GM19438 (cell line): Measurements from ENCODE around the gene REC8.
A peak's percentile ranks its signal among the peaks of the same experiment; 100 is the strongest.

Experiments used
- ATAC-seq: cut with Tn5 transposase; IDR thresholded peaks from one replicate; pipeline ENCODE4 v1.9.1; 2021; ENCODE audit warnings: low read depth; ENCODE audit not compliant: unreplicated experiment

REC8 gene

DNA sequence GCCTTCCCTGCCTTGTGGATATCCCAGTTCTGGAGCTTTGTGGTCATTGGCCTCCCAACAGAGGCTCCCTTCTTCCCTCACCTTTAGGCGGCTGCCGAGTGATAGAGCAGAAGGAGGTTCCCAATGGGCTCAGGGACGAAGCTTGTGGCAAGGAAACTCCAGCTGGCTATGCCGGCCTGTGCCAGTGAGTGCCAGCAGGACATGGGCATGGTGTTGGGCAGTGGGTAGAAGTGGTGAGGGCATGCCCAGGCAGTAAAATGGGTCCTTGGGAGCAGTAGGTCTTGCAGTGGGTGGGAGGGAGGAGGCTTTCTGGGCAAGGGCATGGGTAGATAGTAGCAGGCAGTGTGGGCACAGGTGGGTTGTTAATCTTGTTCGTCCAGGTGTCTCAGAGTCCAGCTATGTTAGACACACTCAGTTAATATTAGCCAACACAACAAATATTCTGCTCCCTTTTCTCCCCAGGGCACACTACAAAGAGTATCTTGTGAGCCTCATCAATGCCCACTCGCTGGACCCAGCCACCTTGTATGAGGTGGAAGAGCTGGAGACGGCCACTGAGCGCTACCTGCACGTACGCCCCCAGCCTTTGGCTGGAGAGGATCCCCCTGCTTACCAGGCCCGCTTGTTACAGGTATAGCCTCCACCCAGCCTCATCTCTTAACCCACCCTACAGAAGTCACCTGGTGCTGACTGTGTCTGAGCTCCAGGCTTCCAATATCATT, 11.9 kb upstream of the REC8 start:
- no peak for ATAC-seq

DNA sequence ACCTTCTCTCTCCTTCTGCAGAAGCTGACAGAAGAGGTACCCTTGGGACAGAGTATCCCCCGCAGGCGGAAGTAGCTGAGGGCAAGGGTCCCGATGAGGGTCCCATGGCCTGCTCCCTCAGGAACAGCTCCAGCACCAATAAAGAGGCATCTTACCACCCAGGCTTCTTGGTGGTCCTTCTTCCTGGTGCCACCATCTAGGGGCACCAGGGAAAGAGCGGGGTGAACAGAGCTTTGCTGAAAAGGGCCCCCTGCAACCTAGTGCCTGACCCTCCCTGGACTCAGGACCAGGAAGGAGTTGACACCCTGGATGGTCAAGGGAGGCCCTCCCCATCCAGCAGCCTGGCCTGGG, 11.4 kb upstream of the REC8 start:
- no peak for ATAC-seq

DNA sequence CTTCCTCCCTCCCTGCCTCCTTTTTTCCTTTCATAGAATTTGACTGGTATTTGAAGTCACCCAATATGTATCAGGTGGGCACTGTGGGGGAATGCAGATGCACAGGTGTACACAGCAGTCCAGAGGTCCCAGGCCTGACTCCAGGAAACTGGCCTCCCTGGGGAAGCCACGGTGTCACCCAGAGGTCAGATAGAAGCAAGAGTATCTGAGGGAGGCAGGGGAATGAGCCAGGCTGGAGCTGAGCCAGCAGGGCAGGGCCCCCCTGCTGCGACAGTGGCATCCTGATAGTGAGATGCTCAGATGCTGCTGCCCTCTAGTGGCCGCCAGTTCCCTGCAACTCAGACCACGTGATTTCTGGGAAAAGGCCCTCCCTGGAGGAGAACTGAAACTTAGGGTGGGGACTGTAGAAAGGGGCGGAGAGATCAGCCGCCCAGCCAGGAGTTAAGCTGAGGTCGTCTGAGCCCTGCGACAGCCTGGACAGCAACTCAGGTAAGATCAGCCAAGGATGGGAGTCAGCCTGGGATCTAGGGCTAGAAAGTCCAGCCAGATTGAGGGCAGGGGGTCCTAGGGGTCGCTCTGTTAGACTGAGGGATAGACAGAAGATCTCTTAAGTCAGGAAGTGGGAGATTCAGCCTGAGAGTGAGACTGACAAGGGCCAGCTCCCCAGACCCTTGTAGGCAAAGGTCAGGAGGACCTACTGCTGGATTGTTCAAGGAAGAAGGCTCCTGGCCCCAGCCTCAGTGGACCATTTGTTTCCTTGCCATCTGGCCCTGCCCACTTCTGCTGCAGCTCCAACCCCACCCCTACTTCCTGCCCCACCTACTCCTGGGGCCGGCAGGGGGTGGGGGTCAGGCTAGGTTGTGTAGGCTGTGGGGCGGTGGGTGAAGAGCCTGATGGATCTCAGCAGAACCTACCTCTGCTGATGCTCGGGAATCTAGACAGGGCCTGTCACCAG, 10.8 kb upstream of the REC8 start, which contains the start of gene IRF9:
Gene IRF9 (plus strand): TSS at position 416 of the 955 bp plus-strand sequence. CDS start 880 bp downstream, outside the sequence.
- ATAC-seq = peak; percentile 81

DNA sequence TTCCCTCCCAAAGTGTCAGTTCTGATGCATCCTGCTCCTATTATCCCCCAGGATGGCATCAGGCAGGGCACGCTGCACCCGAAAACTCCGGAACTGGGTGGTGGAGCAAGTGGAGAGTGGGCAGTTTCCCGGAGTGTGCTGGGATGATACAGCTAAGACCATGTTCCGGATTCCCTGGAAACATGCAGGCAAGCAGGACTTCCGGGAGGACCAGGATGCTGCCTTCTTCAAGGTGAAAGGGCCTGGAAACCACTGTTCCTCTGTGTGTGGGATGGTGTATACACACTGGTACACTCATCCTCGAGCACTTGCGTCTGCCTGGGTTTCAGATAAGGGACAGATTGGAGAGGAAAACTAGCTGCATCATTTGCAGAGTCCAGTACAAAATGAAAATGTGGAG, 9.8 kb upstream of the REC8 start:
- ATAC-seq = no peak

GRCh38 chr14:24164518-24164991, 7.3 kb upstream of the REC8 start:
- no peak for ATAC-seq

GRCh38 chr14:24165785-24166184, 6.1 kb upstream of the REC8 start:
- ATAC-seq = no peak

GRCh38 chr14:24167469-24168114, 4.3 kb upstream of the REC8 start:
- ATAC-seq = no peak

- ATAC-seq = no peak
Measured at GRCh38 chr14:24172261-24172860, 481 bp downstream of the REC8 start.

GRCh38 chr14:24172871-24173281, 996 bp downstream of the REC8 start:
- ATAC-seq = no peak

DNA sequence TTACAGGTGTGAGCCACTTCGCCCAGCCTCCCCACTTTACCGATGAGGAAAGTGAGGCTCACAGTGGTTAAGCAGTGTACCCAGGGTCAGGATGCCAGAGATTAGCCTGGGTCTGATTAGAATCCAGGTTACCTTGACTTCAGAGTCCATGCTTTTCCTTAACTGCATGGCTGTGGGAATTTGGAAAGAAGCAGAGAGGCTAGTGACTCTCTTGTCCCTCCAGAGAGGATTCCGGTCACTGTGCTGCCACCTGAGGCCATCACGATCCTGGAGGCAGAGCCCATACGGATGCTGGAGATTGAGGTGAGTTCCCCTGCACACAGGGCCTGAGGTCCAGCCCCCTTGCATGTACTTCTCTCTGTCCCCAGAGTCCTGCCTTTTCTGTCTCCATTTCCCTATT, 4.7 kb downstream of the REC8 start:
- no peak for ATAC-seq

DNA sequence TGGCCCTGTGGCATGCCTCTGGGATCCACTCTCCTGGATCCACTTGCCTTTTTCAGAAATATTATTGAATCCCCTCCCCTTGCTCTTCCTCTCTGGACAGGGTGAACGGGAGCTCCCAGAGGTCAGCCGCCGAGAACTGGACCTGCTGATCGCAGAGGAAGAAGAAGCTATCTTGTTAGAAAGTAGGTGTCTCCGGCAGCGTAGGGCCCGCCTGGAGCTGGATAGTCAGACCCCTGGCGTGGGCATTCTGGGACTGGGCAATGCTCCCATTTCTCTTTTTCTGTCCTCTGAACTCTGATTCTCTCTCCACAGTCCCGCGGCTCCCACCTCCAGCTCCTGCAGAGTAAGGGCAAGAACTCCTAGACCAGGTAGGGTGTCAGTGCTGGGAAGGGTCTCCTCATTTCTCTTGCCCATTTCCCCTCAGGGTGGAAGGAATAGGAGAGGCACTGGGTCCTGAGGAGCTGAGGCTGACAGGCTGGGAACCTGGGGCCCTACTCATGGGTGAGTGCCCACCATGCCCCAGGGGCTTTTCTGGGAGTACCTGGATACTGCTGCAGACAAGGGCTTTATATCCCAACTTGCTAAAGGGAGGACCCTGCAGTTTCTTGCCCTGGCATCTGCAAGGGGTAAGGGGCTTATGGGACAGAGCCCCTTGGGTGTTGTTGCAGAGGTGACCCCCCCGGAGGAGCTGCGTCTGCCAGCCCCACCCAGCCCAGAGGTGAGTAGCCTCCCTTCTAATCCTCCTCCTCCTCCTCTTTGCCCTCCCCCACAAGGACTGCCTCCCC, 5.4 kb downstream of the REC8 start:
- ATAC-seq = no peak

GRCh38 chr14:24177891-24178290, 6.0 kb downstream of the REC8 start:
- ATAC-seq = no peak

- no peak for ATAC-seq
Measured at GRCh38 chr14:24178399-24179178, 6.7 kb downstream of the REC8 start.

DNA sequence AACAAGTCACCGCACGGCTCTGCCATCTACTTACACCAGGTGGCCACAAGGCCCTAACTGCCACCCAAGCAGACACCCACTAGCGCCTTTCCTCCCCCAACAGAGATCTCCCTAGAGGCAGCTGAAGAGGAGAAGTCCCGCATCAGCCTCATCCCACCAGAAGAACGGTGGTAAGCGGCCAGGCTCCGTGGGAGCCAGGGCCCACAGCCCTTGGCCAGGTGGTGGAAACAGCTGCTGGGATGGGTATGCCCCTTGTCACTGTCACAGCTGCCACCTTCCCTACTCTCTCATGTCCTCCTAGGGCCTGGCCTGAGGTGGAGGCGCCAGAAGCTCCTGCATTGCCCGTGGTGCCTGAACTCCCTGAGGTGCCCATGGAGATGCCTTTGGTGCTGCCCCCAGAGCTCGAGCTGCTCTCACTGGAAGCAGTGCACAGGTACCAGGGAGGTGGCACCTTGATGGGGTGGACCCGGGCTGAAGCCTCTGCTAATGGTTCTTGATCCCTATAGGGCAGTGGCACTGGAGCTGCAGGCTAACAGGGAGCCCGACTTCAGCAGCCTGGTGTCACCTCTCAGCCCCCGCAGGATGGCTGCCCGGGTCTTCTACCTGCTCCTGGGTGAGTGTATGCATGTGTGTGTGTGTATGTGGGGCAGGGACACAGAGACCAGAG, 7.5 kb downstream of the REC8 start:
- no peak for ATAC-seq

DNA sequence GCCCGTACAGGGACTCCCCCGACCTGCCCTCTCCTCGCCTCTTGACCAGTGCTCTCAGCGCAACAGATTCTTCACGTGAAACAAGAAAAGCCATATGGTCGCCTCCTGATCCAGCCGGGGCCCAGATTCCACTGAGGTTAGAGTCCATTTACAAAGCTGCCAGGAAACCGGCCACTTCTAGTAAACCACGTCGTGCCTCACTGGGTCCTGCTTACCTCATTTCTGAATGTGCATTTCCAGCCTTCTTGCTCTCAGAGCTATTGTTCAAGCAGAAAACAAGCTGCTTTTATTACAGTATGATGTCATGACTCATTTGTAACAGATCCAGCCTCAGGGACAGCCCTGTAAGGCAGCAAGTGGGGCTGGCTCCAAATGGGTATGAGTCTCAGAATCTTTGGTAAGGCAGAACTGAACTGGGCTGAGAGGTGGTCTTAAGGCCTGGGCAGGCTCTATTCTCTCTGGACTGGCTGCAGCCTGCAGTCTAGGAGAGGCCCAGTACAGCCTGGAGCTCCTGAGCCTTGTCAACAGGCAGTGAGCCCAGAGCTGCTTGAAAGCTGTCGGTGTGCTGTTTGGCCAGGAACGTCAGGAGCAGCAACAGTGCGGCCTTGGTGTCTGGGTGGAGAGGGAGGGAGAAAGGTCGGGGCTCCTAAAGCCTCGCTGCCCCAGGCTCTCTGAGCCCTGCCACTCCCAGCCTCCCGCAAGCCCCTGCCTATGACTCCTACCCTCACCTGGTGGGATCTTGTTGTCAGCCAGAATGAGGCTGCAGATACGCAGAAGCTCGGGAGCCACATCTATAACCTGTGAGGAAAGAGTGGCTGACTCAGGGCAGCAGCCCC, 8.3 kb downstream of the REC8 start:
- no peak for ATAC-seq

GRCh38 chr14:24181371-24182077, 9.6 kb downstream of the REC8 start:
- no peak for ATAC-seq
